ENCODE results near the gene CLPSL2. TPM values are rescaled to one million over a fixed set of nuclear protein-coding genes. Genes with fewer than 3 reads are reported as not detected.

The CLPSL2 gene
- total RNA-seq, 1 donor, result not detected

- DNase-seq (ENCODE audit: low read depth in 2 of 3, low spot score in 2 of 3), result no peak
Observed at GRCh38 chr6:35824552-35825192, 48.3 kb downstream of the CLPSL2 start.

Other genes with a start within 250 kb of the CLPSL2 start
- gene FKBP5, start 87.7 kb upstream of the CLPSL2 start, total RNA-seq, result 26.4 TPM
- 0.81 TPM for gene ARMC12, start 39.6 kb upstream of the CLPSL2 start, total RNA-seq
- not detected for gene CLPSL1, start 4.4 kb downstream of the CLPSL2 start, total RNA-seq
- not detected for gene CLPS, start 20.7 kb downstream of the CLPSL2 start, total RNA-seq
- gene LHFPL5, start 28.8 kb downstream of the CLPSL2 start, total RNA-seq, result not detected
- gene SRPK1, start 144.5 kb downstream of the CLPSL2 start, total RNA-seq, result 30.7 TPM
- gene SLC26A8, start 248.0 kb downstream of the CLPSL2 start, total RNA-seq, result 0.27 TPM

Measured in hematopoietic multipotent progenitor cell (in vitro differentiated cells).